ENCODE measurements around the gene CDK5RAP2.
"Not testable (repeated sequence)": the region's sequence is repeated elsewhere in the genome, so short reads cannot be mapped to it uniquely, and the experiment has no call there.

Gene CDK5RAP2

GRCh38 chr9:120463765-120464164, 116.2 kb downstream of the CDK5RAP2 start:
- Histone ChIP-seq H2BK5ac (ENCODE audit: low read length) (no peak overlapping the region), H3K18ac (ENCODE audit: low read length) (no peak overlapping the region), H3K4ac (ENCODE audit: low read length) (no peak overlapping the region), H3K36me3 (replicated peaks in 1 of 2; ENCODE audit: control insufficient read depth in 2 of 2, insufficient read depth in 2 of 2, low read length in 2 of 2) (peaks cover 14 to 94% of the 10 kb centered on the region in 2 donors), H3K14ac (ENCODE audit: low read length) (no peak overlapping the region), H2AFZ (ENCODE audit: low read length) (no peak overlapping the region), H4K8ac (ENCODE audit: low read depth, low read length) (no peak overlapping the region), H3K4me1 (ENCODE audit: control insufficient read depth in 2 of 2, insufficient read depth in 1 of 2, low read depth in 1 of 2, low read length in 2 of 2) (peaks cover 0 to 2% of the 10 kb centered on the region in 2 donors), H3K9me3 (replicated peaks in 1 of 2; ENCODE audit: control insufficient read depth in 2 of 2, insufficient read depth in 1 of 2, low read depth in 1 of 2, low read length in 2 of 2) (no peaks in the 10 kb centered on the region), H2BK15ac (ENCODE audit: low read length) (no peak overlapping the region), H3K4me2 (ENCODE audit: insufficient read depth, low read length, poor library complexity, severe bottlenecking) (no peak overlapping the region), H3K9ac (ENCODE audit: low read depth, low read length, poor library complexity) (no peak overlapping the region), H3K27me3 (ENCODE audit: control insufficient read depth in 3 of 3, insufficient read depth in 3 of 3, low read depth in 1 of 3, low read length in 3 of 3) (no peaks in the 10 kb centered on the region), H2AK5ac (ENCODE audit: low read depth, low read length) (no peak overlapping the region), H3K79me1 (ENCODE audit: low read depth, low read length) (no peaks in the 10 kb centered on the region), H3K4me3 (ENCODE audit: low read length in 2 of 2) (no peak overlapping the region), H2BK12ac (ENCODE audit: low read length) (no peak overlapping the region), H3K27ac (replicated peaks; ENCODE audit: low read length) (no peak overlapping the region), H2BK120ac (ENCODE audit: low read depth, low read length) (no peak overlapping the region), H3K23ac (ENCODE audit: low read depth, low read length, poor library complexity) (no peak overlapping the region), H4K91ac (ENCODE audit: low read depth, low read length, poor library complexity) (no peak overlapping the region)
- DNase-seq (ENCODE audit: low spot score): no peak
- no CpG with 5 or more reads among the region's 4 CpGs for WGBS, 2 donors (ENCODE audit: extremely low coverage in 2 of 2, insufficient read length in 2 of 2, insufficient replicate concordance in 1 of 2)

GRCh38 chr9:120461677-120462076, 118.3 kb downstream of the CDK5RAP2 start:
- H2AFZ ChIP-seq (ENCODE audit: low read length); H3K14ac ChIP-seq (ENCODE audit: low read length); H3K79me1 ChIP-seq (ENCODE audit: low read depth, low read length); DNase-seq (ENCODE audit: low spot score); H3K23ac ChIP-seq (ENCODE audit: low read depth, low read length, poor library complexity); H3K4ac ChIP-seq (ENCODE audit: low read length); H2BK5ac ChIP-seq (ENCODE audit: low read length); H2AK5ac ChIP-seq (ENCODE audit: low read depth, low read length); H3K27ac ChIP-seq (replicated peaks; ENCODE audit: low read length); H3K9me3 ChIP-seq (replicated peaks in 1 of 2; ENCODE audit: control insufficient read depth in 2 of 2, insufficient read depth in 1 of 2, low read depth in 1 of 2, low read length in 2 of 2); H3K4me3 ChIP-seq (ENCODE audit: low read length in 2 of 2); H3K18ac ChIP-seq (ENCODE audit: low read length); H2BK120ac ChIP-seq (ENCODE audit: low read depth, low read length); H2BK15ac ChIP-seq (ENCODE audit: low read length); H4K8ac ChIP-seq (ENCODE audit: low read depth, low read length); H3K27me3 ChIP-seq (ENCODE audit: control insufficient read depth in 3 of 3, insufficient read depth in 3 of 3, low read depth in 1 of 3, low read length in 3 of 3); H4K91ac ChIP-seq (ENCODE audit: low read depth, low read length, poor library complexity); H3K4me2 ChIP-seq (ENCODE audit: insufficient read depth, low read length, poor library complexity, severe bottlenecking); H3K9ac ChIP-seq (ENCODE audit: low read depth, low read length, poor library complexity); H3K4me1 ChIP-seq (ENCODE audit: control insufficient read depth in 2 of 2, insufficient read depth in 1 of 2, low read depth in 1 of 2, low read length in 2 of 2); H2BK12ac ChIP-seq (ENCODE audit: low read length): not testable (repeated sequence)
- peaks cover 7 to 94% of the 10 kb centered on the region in 2 donors for H3K36me3 ChIP-seq (replicated peaks in 1 of 2; ENCODE audit: control insufficient read depth in 2 of 2, insufficient read depth in 2 of 2, low read length in 2 of 2)
- WGBS, 2 donors (ENCODE audit: extremely low coverage in 2 of 2, insufficient read length in 2 of 2, insufficient replicate concordance in 1 of 2): no CpG with 5 or more reads among the region's 9 CpGs

- no peak overlapping the region for H3K9ac ChIP-seq (ENCODE audit: low read depth, low read length, poor library complexity)
- no peak overlapping the region for H2BK5ac ChIP-seq (ENCODE audit: low read length)
- no peak overlapping the region for H3K23ac ChIP-seq (ENCODE audit: low read depth, low read length, poor library complexity)
- no peak overlapping the region for H2BK120ac ChIP-seq (ENCODE audit: low read depth, low read length)
- H3K79me1 ChIP-seq (ENCODE audit: low read depth, low read length): no peaks in the 10 kb centered on the region
- no peak overlapping the region for H3K27ac ChIP-seq (replicated peaks; ENCODE audit: low read length)
- no CpG with 5 or more reads among the region's 3 CpGs for WGBS, 2 donors (ENCODE audit: extremely low coverage in 2 of 2, insufficient read length in 2 of 2, insufficient replicate concordance in 1 of 2)
- DNase-seq (ENCODE audit: low spot score): no peak
- no peaks in the 10 kb centered on the region for H3K9me3 ChIP-seq (replicated peaks in 1 of 2; ENCODE audit: control insufficient read depth in 2 of 2, insufficient read depth in 1 of 2, low read depth in 1 of 2, low read length in 2 of 2)
- H2BK12ac ChIP-seq (ENCODE audit: low read length): no peak overlapping the region
- H2AFZ ChIP-seq (ENCODE audit: low read length): no peak overlapping the region
- no peak overlapping the region for H4K91ac ChIP-seq (ENCODE audit: low read depth, low read length, poor library complexity)
- H3K4me2 ChIP-seq (ENCODE audit: insufficient read depth, low read length, poor library complexity, severe bottlenecking): no peak overlapping the region
- peaks cover 0 to 2% of the 10 kb centered on the region in 2 donors for H3K4me1 ChIP-seq (ENCODE audit: control insufficient read depth in 2 of 2, insufficient read depth in 1 of 2, low read depth in 1 of 2, low read length in 2 of 2)
- H3K14ac ChIP-seq (ENCODE audit: low read length): no peak overlapping the region
- no peaks in the 10 kb centered on the region for H3K27me3 ChIP-seq (ENCODE audit: control insufficient read depth in 3 of 3, insufficient read depth in 3 of 3, low read depth in 1 of 3, low read length in 3 of 3)
- no peak overlapping the region for H2AK5ac ChIP-seq (ENCODE audit: low read depth, low read length)
- no peak overlapping the region for H4K8ac ChIP-seq (ENCODE audit: low read depth, low read length)
- H3K36me3 ChIP-seq (replicated peaks in 1 of 2; ENCODE audit: control insufficient read depth in 2 of 2, insufficient read depth in 2 of 2, low read length in 2 of 2): peaks cover 8 to 94% of the 10 kb centered on the region in 2 donors
- no peak overlapping the region for H2BK15ac ChIP-seq (ENCODE audit: low read length)
- H3K4ac ChIP-seq (ENCODE audit: low read length): no peak overlapping the region
- H3K18ac ChIP-seq (ENCODE audit: low read length): no peak overlapping the region
- H3K4me3 ChIP-seq (ENCODE audit: low read length in 2 of 2): no peak overlapping the region
Measured at GRCh38 chr9:120456218-120456617, 123.7 kb downstream of the CDK5RAP2 start.

- no CpG with 5 or more reads among the region's 3 CpGs for WGBS, 2 donors (ENCODE audit: extremely low coverage in 2 of 2, insufficient read length in 2 of 2, insufficient replicate concordance in 1 of 2)
- Histone ChIP-seq H3K27me3 (ENCODE audit: control insufficient read depth in 3 of 3, insufficient read depth in 3 of 3, low read depth in 1 of 3, low read length in 3 of 3) (no peaks in the 10 kb centered on the region), H3K79me1 (ENCODE audit: low read depth, low read length) (no peaks in the 10 kb centered on the region), H3K4ac (ENCODE audit: low read length) (no peak overlapping the region), H2AFZ (ENCODE audit: low read length) (no peak overlapping the region), H3K18ac (ENCODE audit: low read length) (no peak overlapping the region), H3K4me3 (ENCODE audit: low read length in 2 of 2) (no peak overlapping the region), H3K4me2 (ENCODE audit: insufficient read depth, low read length, poor library complexity, severe bottlenecking) (no peak overlapping the region), H3K36me3 (replicated peaks in 1 of 2; ENCODE audit: control insufficient read depth in 2 of 2, insufficient read depth in 2 of 2, low read length in 2 of 2) (peaks cover 8 to 95% of the 10 kb centered on the region in 2 donors), H4K8ac (ENCODE audit: low read depth, low read length) (no peak overlapping the region), H2BK12ac (ENCODE audit: low read length) (no peak overlapping the region), H2BK15ac (ENCODE audit: low read length) (no peak overlapping the region), H3K27ac (replicated peaks; ENCODE audit: low read length) (no peak overlapping the region), H3K9me3 (replicated peaks in 1 of 2; ENCODE audit: control insufficient read depth in 2 of 2, insufficient read depth in 1 of 2, low read depth in 1 of 2, low read length in 2 of 2) (no peaks in the 10 kb centered on the region), H3K4me1 (ENCODE audit: control insufficient read depth in 2 of 2, insufficient read depth in 1 of 2, low read depth in 1 of 2, low read length in 2 of 2) (peaks cover 0 to 2% of the 10 kb centered on the region in 2 donors), H3K9ac (ENCODE audit: low read depth, low read length, poor library complexity) (no peak overlapping the region), H2BK120ac (ENCODE audit: low read depth, low read length) (no peak overlapping the region), H3K14ac (ENCODE audit: low read length) (no peak overlapping the region), H4K91ac (ENCODE audit: low read depth, low read length, poor library complexity) (no peak overlapping the region), H2BK5ac (ENCODE audit: low read length) (no peak overlapping the region), H3K23ac (ENCODE audit: low read depth, low read length, poor library complexity) (no peak overlapping the region), H2AK5ac (ENCODE audit: low read depth, low read length) (no peak overlapping the region)
- DNase-seq (ENCODE audit: low spot score): no peak
Measured at GRCh38 chr9:120454467-120454866, 125.5 kb downstream of the CDK5RAP2 start.
